HG03045 (cell line): Measurements from ENCODE around the gene CHD6.
"Not testable (repeated sequence)": the region's sequence is repeated elsewhere in the genome, so short reads cannot be mapped to it uniquely, and the experiment has no call there.

Source experiments
- ATAC-seq: cut with Tn5 transposase; IDR thresholded peaks from one replicate; pipeline ENCODE4 v1.9.1; 2021; ENCODE audit warnings: mild to moderate bottlenecking, moderate library complexity; ENCODE audit not compliant: unreplicated experiment

CHD6 gene

GRCh38 chr20:41544472-41544871 is 73.7 kb downstream of the CHD6 start:
- no peak for ATAC-seq

- ATAC-seq, result no peak
These were observed 77.3 kb downstream of the CHD6 start for GRCh38 chr20:41540918-41541317.

- no peak for ATAC-seq
These were observed 77.7 kb downstream of the CHD6 start for GRCh38 chr20:41540459-41540858.

- no peak for ATAC-seq
These were observed 79.2 kb downstream of the CHD6 start for GRCh38 chr20:41538810-41539596.

GRCh38 chr20:41537865-41538264 is 80.3 kb downstream of the CHD6 start:
- ATAC-seq, result no peak

- not testable (repeated sequence) for ATAC-seq
These were observed 82.6 kb downstream of the CHD6 start for GRCh38 chr20:41535551-41535950.

- no peak for ATAC-seq
These were observed 83.3 kb downstream of the CHD6 start for GRCh38 chr20:41534842-41535241.

- no peak for ATAC-seq
These were observed 84.0 kb downstream of the CHD6 start for GRCh38 chr20:41534170-41534569.

- ATAC-seq, result no peak
These were observed 84.5 kb downstream of the CHD6 start for GRCh38 chr20:41533537-41534136.

- no peak for ATAC-seq
These were observed 85.2 kb downstream of the CHD6 start for GRCh38 chr20:41532935-41533334.

- ATAC-seq, result no peak
These were observed 86.5 kb downstream of the CHD6 start for GRCh38 chr20:41531518-41532275.

- ATAC-seq, result no peak
These were observed 87.3 kb downstream of the CHD6 start for GRCh38 chr20:41530923-41531322.

GRCh38 chr20:41526327-41526726 is 91.8 kb downstream of the CHD6 start:
- no peak for ATAC-seq

- no peak for ATAC-seq
These were observed 93.1 kb downstream of the CHD6 start for GRCh38 chr20:41524980-41525613.

GRCh38 chr20:41523857-41524256 is 94.3 kb downstream of the CHD6 start:
- no peak for ATAC-seq

GRCh38 chr20:41513829-41514228 is 104.3 kb downstream of the CHD6 start:
- ATAC-seq, result no peak

- no peak for ATAC-seq
These were observed 105.6 kb downstream of the CHD6 start for GRCh38 chr20:41512624-41513023.

GRCh38 chr20:41510847-41511450 is 107.2 kb downstream of the CHD6 start:
- no peak for ATAC-seq

GRCh38 chr20:41510224-41510623 is 108.0 kb downstream of the CHD6 start:
- no peak for ATAC-seq

GRCh38 chr20:41509316-41510200 is 108.6 kb downstream of the CHD6 start:
- no peak for ATAC-seq
